Measurements from ENCODE around the gene PTPRD.

The PTPRD gene

GRCh38 chr9:8346296-8346695 is 2266.5 kb downstream of the PTPRD start:
- DNase-seq (ENCODE audit: low read depth, low spot score) = no peak

DNA sequence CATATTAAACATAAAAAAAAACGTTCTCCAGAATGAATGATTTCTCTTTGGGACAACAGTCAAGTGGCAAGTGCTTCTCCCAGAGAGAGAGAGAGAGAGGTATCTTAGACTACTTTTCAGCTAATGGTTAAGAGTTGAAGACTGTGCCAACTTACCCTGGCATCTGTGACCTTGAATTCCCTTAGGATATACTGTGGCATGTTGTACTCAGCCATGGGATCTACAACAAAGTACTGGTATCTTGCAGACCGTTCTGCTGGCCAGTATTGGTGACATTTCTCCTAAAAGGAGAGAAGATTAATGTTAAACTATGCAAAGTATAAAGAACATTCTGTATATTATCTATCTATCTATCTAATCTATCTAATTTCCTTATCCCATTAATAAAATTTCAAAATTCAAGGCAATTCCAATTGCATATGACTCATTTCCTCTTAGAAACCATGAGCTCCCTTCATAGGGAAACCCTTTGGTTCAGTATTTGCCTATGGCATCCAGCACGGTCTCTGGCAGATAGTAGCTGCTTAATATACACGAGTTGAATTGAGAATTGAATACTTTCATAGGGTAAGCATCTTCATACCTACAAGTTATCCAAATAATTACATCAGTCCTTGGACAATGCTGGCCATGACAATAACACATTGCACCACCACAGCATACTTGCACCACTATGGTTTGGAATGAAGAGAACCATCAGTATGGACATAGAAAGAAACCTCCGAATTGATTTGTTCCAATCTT is 2273.9 kb downstream of the PTPRD start:
- no peak for DNase-seq (ENCODE audit: low read depth, low spot score)

GRCh38 chr9:8337834-8338766 is 2274.7 kb downstream of the PTPRD start:
- DNase-seq (ENCODE audit: low read depth, low spot score) = peak; percentile 53

- no peak for DNase-seq (ENCODE audit: low read depth, low spot score)
Measured at GRCh38 chr9:8332871-8333270, 2279.9 kb downstream of the PTPRD start.

- DNase-seq (ENCODE audit: low read depth, low spot score) = no peak
Measured at GRCh38 chr9:8332331-8332650, 2280.5 kb downstream of the PTPRD start.

GRCh38 chr9:8331507-8332330 is 2281.1 kb downstream of the PTPRD start:
- DNase-seq (ENCODE audit: low read depth, low spot score) = no peak

DNA sequence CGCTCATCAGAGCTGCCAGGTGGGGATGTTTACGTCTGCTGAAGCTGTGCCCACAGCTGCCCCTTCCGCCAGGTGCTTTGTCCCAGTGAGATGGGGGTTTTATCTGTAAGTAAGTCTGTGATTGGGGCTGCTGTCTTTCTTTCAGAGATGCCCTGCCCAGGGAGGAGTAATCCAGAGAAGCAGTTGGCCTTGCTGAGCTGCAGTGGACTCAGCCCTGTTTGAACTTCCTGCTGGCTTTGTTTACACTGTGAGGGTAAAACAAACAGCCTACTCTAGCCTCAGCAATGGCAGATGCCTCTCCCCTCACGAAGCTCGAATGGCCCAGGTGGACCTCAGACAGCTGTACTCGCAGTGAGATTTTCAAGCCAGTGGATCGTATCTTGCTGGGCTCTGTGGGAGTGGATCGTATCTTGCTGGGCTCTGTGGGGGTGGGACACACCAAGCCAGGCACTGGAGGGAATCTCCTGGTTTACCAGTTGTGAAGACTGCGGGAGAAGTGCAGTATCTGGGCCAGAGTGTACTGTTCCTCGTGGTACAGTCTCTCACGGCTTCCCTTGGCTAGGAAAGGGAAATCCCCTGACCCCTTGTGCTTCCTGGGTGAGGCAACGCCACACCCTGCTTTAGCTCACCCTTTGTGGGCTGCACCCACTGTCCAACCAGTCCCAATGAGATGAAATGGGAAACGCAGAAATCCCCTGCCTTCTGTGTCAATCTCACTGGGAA is 2283.1 kb downstream of the PTPRD start:
- no peak for DNase-seq (ENCODE audit: low read depth, low spot score)

DNA sequence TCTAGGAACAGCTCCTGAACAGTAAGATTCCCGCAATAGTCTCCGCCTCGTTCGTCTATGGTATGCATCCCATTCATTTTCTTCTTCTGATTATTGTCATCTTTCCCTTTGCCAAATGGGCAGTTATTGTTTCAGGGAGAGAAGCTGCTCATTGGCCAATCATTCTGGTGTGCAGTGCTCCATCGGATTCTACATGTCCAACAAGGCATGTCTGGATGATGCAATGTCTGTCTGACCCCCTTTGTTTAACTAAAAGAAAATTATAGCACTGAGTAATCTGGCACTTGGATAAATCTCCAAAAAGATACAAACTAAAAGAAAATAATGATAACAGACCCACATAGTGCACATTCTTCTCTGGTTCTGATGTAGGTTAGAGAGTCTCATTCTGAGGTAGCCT is 2297.6 kb downstream of the PTPRD start:
- DNase-seq (ENCODE audit: low read depth, low spot score) = no peak

- no peak for DNase-seq (ENCODE audit: low read depth, low spot score)
Measured at GRCh38 chr9:8309258-8309657, 2303.5 kb downstream of the PTPRD start.

DNA sequence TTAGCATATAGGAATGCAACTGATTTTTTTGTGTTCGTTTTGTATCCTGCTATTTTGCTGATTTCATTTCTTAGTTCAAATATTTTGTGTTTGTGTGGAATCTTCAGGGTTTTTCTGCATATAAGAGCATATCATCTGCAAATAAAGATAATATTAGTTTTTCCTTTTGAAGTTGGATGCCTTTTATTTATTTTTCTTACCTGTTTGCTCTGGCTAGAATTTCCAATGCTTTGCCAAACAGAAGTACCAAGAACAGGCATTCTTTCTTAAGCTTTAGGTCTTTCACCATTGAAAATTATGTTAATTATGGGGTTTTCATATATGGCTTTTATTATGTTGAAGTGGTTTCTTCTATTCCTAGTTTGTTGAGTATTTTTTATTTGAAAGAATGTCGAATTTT is 2308.1 kb downstream of the PTPRD start:
- no peak for DNase-seq (ENCODE audit: low read depth, low spot score)

DNA sequence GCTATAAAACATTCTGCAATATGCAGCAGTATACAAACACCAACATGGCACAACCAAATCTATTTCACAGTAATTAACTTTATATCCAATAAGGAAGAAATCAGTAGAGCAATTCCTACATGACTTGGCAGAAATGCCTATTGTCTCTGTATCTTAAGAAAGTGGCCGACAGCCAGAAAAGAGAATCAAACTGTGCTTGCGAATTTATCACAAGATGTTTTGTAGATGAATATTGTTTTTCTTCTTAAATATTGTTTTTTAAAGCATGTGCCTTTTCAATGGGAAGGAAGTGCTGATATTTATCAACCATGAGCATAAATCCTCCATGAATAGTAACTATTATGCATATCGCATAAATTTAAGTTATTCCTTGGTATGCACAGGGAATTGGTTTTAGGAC is 2311.5 kb downstream of the PTPRD start:
- DNase-seq (ENCODE audit: low read depth, low spot score) = no peak

DNA sequence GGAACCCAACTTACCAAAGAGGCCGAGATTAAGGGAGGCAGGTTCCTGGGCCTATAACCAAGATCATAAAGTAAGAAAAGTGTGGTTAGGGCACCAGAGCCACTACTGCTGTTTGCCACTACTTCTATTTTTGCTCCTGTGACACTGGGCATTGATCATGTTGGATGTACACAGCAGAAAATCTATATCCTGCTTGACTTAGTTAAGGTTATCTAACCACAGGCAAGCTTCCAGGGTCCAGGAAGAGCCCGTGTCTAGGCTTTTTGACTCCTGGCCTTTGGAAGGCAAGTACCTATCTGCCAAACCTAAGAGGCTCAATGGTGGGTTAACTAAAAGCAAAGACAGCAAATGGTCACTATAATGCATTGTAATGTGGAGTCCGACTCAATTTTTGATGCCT is 2315.8 kb downstream of the PTPRD start:
- DNase-seq (ENCODE audit: low read depth, low spot score) = no peak

- no peak for DNase-seq (ENCODE audit: low read depth, low spot score)
Measured at GRCh38 chr9:8292657-8293056, 2320.1 kb downstream of the PTPRD start.

DNA sequence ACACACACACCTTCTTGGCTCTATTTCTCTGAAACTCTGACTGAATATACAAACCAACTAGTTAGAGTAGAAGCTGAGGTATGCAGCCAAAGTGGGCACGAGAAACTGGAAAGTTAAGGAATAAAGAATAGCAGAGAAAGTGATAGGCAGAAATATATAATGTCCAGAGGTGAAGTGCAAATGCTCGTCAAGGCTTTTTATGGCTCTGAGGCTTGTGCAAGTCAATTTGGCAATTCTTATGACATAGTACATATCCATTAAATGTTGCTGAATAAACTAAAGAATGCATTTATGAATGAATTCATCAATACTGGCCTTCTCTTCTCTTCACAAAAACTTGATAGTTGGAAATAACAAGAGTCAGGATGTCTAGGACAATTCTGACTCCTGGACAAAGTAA is 2323.1 kb downstream of the PTPRD start:
- no peak for DNase-seq (ENCODE audit: low read depth, low spot score)

- no peak for DNase-seq (ENCODE audit: low read depth, low spot score)
Measured at GRCh38 chr9:8287970-8288369, 2324.8 kb downstream of the PTPRD start.

DNA sequence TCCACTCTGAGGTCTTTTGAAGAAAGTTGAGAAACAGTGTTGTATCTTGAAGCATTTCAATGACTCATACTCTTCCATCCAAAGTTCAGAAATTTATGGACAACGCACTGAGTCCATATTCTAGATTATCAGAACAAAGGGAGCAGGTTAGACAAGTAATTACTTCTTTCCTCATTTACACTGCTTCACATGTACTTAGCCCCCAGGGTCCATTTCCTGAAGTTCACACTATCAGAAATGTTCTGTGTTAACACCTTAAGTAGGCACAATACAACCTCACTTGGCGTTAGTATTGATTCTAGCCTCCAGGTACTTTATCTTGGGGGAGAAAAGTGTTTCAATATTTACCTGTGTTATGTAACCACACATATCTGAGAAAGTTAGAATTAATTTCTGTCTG is 2325.3 kb downstream of the PTPRD start:
- DNase-seq (ENCODE audit: low read depth, low spot score) = no peak

- no peak for DNase-seq (ENCODE audit: low read depth, low spot score)
Measured at GRCh38 chr9:8284884-8285283, 2327.9 kb downstream of the PTPRD start.

GRCh38 chr9:8282535-8282934 is 2330.3 kb downstream of the PTPRD start:
- no peak for DNase-seq (ENCODE audit: low read depth, low spot score)

DNA sequence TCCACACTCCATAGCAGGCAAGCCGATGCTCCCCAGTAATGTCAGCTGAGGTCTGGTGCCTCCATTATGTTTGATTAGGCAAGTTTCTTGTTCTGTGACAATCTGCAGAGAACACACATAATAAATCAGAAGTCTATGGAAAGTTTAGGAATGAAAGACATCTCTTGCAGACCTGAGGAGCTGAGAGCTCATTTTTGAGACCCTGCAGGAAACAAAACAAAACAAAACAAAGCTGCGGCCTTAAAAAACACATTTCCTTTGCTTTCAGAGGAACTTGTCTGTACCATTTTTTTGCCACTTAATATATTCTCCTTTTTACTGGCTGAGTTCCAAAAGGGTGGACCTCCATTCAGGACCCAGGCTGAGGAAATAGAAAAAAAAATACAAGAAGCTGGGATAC is 2332.0 kb downstream of the PTPRD start:
- no peak for DNase-seq (ENCODE audit: low read depth, low spot score)

GRCh38 chr9:8278048-8278447 is 2334.8 kb downstream of the PTPRD start:
- DNase-seq (ENCODE audit: low read depth, low spot score) = no peak

- DNase-seq (ENCODE audit: low read depth, low spot score) = no peak
Measured at GRCh38 chr9:8270235-8270634, 2342.6 kb downstream of the PTPRD start.

- no peak for DNase-seq (ENCODE audit: low read depth, low spot score)
Measured at GRCh38 chr9:8268881-8269280, 2343.9 kb downstream of the PTPRD start.
